DND-41 (cell line): ENCODE measurements around the gene ENTPD6.

Experiments used
- EZH2 ChIP-seq: IDR thresholded peaks from 3 replicates; pipeline ENCODE4 v1.6.1; 2012; ENCODE audit warnings: borderline replicate concordance, low read depth, mild to moderate bottlenecking, moderate library complexity, low read length, inconsistent platforms; ENCODE audit not compliant: severe bottlenecking
- TF ChIP-seq, protein P1 (sequence below): IDR thresholded peaks from 2 replicates; pipeline ENCODE4 v1.5.1; 2012; ENCODE audit warnings: borderline replicate concordance, low read length, moderate library complexity, mild to moderate bottlenecking; ENCODE audit not compliant: poor library complexity, severe bottlenecking; ENCODE audit errors: extremely low read depth

DNA sequence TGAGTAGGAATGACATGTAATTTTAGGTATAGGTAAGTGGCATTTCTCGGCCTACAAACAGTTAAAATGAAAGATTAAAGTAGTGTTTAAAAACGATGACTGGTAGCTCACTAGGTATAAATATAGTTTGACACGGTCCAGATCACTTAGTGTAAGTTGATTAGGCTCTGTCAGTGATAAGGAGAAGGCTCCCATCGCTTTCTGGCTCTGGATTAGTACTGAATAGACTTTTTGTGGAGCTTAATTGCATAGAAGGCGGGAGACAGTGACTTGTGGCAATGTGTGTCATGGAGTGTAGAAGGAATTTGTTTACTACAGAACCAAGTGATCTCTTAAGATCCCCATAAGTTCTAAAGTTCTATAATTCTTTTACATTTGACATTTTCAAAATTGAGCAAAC is 59.1 kb downstream of the ENTPD6 start:
- TF ChIP-seq, protein P1, sequence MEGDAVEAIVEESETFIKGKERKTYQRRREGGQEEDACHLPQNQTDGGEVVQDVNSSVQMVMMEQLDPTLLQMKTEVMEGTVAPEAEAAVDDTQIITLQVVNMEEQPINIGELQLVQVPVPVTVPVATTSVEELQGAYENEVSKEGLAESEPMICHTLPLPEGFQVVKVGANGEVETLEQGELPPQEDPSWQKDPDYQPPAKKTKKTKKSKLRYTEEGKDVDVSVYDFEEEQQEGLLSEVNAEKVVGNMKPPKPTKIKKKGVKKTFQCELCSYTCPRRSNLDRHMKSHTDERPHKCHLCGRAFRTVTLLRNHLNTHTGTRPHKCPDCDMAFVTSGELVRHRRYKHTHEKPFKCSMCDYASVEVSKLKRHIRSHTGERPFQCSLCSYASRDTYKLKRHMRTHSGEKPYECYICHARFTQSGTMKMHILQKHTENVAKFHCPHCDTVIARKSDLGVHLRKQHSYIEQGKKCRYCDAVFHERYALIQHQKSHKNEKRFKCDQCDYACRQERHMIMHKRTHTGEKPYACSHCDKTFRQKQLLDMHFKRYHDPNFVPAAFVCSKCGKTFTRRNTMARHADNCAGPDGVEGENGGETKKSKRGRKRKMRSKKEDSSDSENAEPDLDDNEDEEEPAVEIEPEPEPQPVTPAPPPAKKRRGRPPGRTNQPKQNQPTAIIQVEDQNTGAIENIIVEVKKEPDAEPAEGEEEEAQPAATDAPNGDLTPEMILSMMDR, result no peak
- TF ChIP-seq EZH2, result no peak
